CD4-positive, CD25-positive, alpha-beta regulatory T cell (primary cell): ENCODE data around the gene PLD6. TPM values are rescaled to one million over a fixed set of nuclear protein-coding genes. Genes with fewer than 3 reads are reported as not detected.
"Not testable (repeated sequence)": the region's sequence is repeated elsewhere in the genome, so short reads cannot be mapped to it uniquely, and the experiment has no call there.

Experiments used
- ATAC-seq, 2 donors: fragments of 150-1000 bp; cut with Tn5 transposase; one replicate each; pipeline ENCODE4 v1.10.0; 2021; ENCODE audit warnings: low read depth in 2 of 2, moderate number of reproducible peaks in 2 of 2, moderate library complexity in 1 of 2
- DNase-seq, 3 donors: peaks; one replicate each; pipeline versions ENCODE4 v3.0.0 to v3.0.0-alpha.2; 2012 to 2022; ENCODE audit warnings: mixed read lengths in 1 of 3
- H3K27ac ChIP-seq: one replicate; pipeline ENCODE4 v1.7.0; 2013; ENCODE audit warnings: mild to moderate bottlenecking, low read length; ENCODE audit not compliant: insufficient read depth, poor library complexity, severe bottlenecking
- H3K27me3 ChIP-seq: one replicate; pipeline ENCODE4 v1.7.0; 2013; ENCODE audit warnings: low read length; ENCODE audit not compliant: control insufficient read depth, insufficient read depth
- H3K36me3 ChIP-seq: one replicate; pipeline ENCODE4 v1.7.0; 2013; ENCODE audit warnings: mild to moderate bottlenecking, low read length, moderate library complexity; ENCODE audit not compliant: control insufficient read depth, insufficient read depth
- H3K4me1 ChIP-seq: 2 replicates; pipeline ENCODE4 v1.7.0; 2013; ENCODE audit warnings: mild to moderate bottlenecking, low read length; ENCODE audit not compliant: insufficient read depth, control insufficient read depth, poor library complexity, severe bottlenecking
- H3K4me3 ChIP-seq: one replicate; pipeline ENCODE4 v1.7.0; 2013; ENCODE audit warnings: low read depth, mild to moderate bottlenecking, low read length, moderate library complexity
- H3K9me3 ChIP-seq, 2 experiments: 1 replicate in 1 of 2; 2 replicates in 1 of 2; pipeline ENCODE4 v1.7.0; 2013; ENCODE audit warnings: low read length in 2 of 2, mild to moderate bottlenecking in 1 of 2, moderate library complexity in 1 of 2; ENCODE audit not compliant: control insufficient read depth in 2 of 2
- H3K27ac Mint-ChIP-seq, 3 donors: one replicate each; pipeline ENCODE4 v1.8.0; 2020 to 2022; ENCODE audit warnings: mild to moderate bottlenecking in 3 of 3, mixed read lengths in 3 of 3, moderate library complexity in 2 of 3
- H3K27me3 Mint-ChIP-seq: one replicate; pipeline ENCODE4 v1.8.0; 2022; ENCODE audit warnings: mild to moderate bottlenecking, mixed read lengths
- H3K36me3 Mint-ChIP-seq: one replicate; pipeline ENCODE4 v1.8.0; 2020; ENCODE audit warnings: mixed read lengths
- H3K4me1 Mint-ChIP-seq, 4 donors: one replicate each; pipeline ENCODE4 v1.8.0; 2020 to 2022; ENCODE audit warnings: mixed read lengths in 4 of 4, mild to moderate bottlenecking in 1 of 4
- H3K4me3 Mint-ChIP-seq, 4 donors: one replicate each; pipeline ENCODE4 v1.8.0; 2020 to 2022; ENCODE audit warnings: mild to moderate bottlenecking in 4 of 4, mixed read lengths in 4 of 4, moderate library complexity in 3 of 4
- H3K9me3 Mint-ChIP-seq, 7 donors: one replicate each; pipeline ENCODE4 v1.8.0; 2020 to 2022; ENCODE audit warnings: mixed read lengths in 7 of 7, mild to moderate bottlenecking in 3 of 7, moderate library complexity in 2 of 7
- polyA plus RNA-seq, 4 donors: library from polyadenylated mRNA; unstranded; fragments of 300-500 nt; fragmentation: Illumina TruSeq; gene quantifications; one replicate each; pipeline ENCODE4 v1.2.3, GENCODE V29; 2021
- total RNA-seq: library from RNA; stranded (reverse); gene quantifications from one replicate; pipeline ENCODE4 v1.2.3, GENCODE V29; 2022

The PLD6 gene
- total RNA-seq (9.4 TPM), polyA plus RNA-seq (10 to 100 TPM in 3 of 4 donors, 1 to 10 TPM in 1; 8.9 to 19.3 (median 16.0) TPM)

DNA sequence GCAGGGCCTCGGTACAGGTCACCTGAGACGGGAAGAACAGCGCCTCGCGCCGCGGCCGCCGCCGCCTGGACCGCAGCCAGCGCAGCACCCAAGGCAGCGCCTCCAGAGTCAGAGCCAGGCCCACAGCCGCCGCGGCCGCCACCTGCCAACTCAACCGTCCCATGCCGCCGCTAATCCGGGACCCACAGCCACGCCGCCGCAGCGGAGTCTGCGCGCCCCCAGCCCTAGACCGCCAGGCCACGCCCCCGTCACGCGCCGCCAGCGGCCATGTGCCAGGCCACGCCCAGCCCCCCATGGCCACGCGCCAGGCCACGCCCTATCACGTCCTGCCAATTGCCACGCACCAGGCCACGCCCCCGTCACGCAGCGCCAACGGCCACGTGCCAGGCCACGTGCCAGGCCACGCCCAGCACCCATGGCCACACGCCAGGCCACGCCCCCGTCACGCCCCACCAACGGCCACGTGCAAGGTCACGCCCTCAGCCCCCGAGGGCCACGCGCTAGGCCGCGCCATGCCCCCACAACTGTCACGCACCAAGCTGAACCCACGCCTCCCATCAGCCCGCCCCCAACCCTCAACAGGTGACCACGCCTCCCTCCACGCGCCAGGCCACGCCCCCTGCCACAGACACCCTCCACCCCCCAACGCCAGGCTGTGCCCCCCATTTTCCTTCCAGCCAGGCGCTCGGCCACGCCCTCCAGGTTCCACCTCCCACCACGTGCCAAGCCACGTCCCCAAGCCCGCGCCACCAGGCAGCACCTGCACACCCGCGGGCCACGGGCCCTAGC is at the start of gene PLD6:
Gene PLD6, minus strand, starts transcription at position 210 of the 789 bp plus-strand sequence. Its CDS starts 47 bp downstream, at position 163.
- Histone ChIP-seq H3K9me3 (no peaks in the 10 kb centered on the region), H3K27ac (peak within 1 kb of the TSS; percentile 76), H3K4me1 (peaks cover 26% of the 10 kb centered on the region), H3K4me3 (peak within 1 kb of the TSS; percentile 59), H3K27me3 (no peaks in the 10 kb centered on the region), H3K36me3 (peaks cover 13% of the 10 kb centered on the region)
- DNase-seq = peak; percentile 86 to 92 (median 88)
- H3K36me3 Mint-ChIP-seq = peaks cover 8% of the 10 kb centered on the region
- H3K4me3 Mint-ChIP-seq = peak within 1 kb of the TSS; percentile 89 to 96 (median 94)
- peak within 1 kb of the TSS; percentile 91 to 93 (median 92) for H3K27ac Mint-ChIP-seq
- peaks cover 0 to 39% (median 16%) of the 10 kb centered on the region in 4 donors for H3K4me1 Mint-ChIP-seq
- no peaks in the 10 kb centered on the region for H3K27me3 Mint-ChIP-seq
- H3K9me3 Mint-ChIP-seq = peaks cover 0 to 2% (median 0%) of the 10 kb centered on the region in 7 donors
- ATAC-seq = peak; percentile 77 to 80

DNA sequence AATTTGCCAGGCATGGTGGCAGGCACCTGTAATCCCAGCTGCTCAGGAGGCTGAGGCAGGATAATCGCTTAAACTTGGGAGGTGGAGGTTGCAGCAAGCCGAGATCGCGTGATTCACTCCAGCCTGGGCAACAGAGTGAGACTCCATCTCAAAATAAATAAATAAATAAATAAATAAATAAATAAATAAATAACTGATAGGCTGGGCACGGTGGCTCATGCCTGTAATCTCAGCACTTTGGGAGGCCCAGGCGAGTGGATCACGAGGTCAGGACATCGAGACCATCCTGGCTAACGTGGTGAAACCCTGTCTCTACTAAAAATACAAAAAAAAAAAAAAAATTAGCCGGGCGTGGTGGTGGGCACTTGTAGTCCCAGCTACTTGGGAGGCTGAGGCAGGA is 49.6 kb upstream of the PLD6 start:
- H3K4me1 Mint-ChIP-seq = peaks cover 5 to 11% (median 7%) of the 10 kb centered on the region in 4 donors
- H3K36me3 Mint-ChIP-seq = peaks cover 46% of the 10 kb centered on the region
- not testable (repeated sequence) for H3K27me3 ChIP-seq, DNase-seq, H3K9me3 ChIP-seq, H3K4me1 ChIP-seq, H3K27ac ChIP-seq, H3K27me3 Mint-ChIP-seq, H3K4me3 ChIP-seq, H3K27ac Mint-ChIP-seq, H3K9me3 Mint-ChIP-seq, ATAC-seq, H3K4me3 Mint-ChIP-seq
- H3K36me3 ChIP-seq = peaks cover 69% of the 10 kb centered on the region

GRCh38 chr17:17254036-17254435 is 47.9 kb upstream of the PLD6 start:
- H3K9me3 Mint-ChIP-seq = peaks cover 0 to 2% (median 0%) of the 10 kb centered on the region in 7 donors
- ATAC-seq (no peak), DNase-seq (no peak)
- no peak overlapping the region for H3K27ac Mint-ChIP-seq
- Histone ChIP-seq H3K27ac (no peak overlapping the region), H3K36me3 (peaks cover 60% of the 10 kb centered on the region), H3K4me1 (peaks cover 5% of the 10 kb centered on the region), H3K4me3 (no peak overlapping the region), H3K9me3 (no peaks in the 10 kb centered on the region), H3K27me3 (no peaks in the 10 kb centered on the region)
- H3K27me3 Mint-ChIP-seq = no peaks in the 10 kb centered on the region
- H3K36me3 Mint-ChIP-seq = peaks cover 37% of the 10 kb centered on the region
- peaks cover 5 to 11% (median 7%) of the 10 kb centered on the region in 4 donors for H3K4me1 Mint-ChIP-seq
- H3K4me3 Mint-ChIP-seq = no peak overlapping the region

GRCh38 chr17:17253406-17253805 is 47.3 kb upstream of the PLD6 start:
- no peaks in the 10 kb centered on the region for H3K27me3 ChIP-seq
- H3K27ac Mint-ChIP-seq = peak overlapping the region in 2 of 3 donors; percentile 69 to 92
- peaks cover 5% of the 10 kb centered on the region for H3K4me1 ChIP-seq
- H3K4me3 Mint-ChIP-seq = no peak overlapping the region
- no peaks in the 10 kb centered on the region for H3K9me3 ChIP-seq
- peak in 1 of 2 donors; percentile 45 for ATAC-seq
- peak in 1 of 3 donors; percentile 14 for DNase-seq
- peaks cover 3 to 11% (median 7%) of the 10 kb centered on the region in 4 donors for H3K4me1 Mint-ChIP-seq
- H3K27ac ChIP-seq = no peak overlapping the region
- no peak overlapping the region for H3K4me3 ChIP-seq
- peaks cover 58% of the 10 kb centered on the region for H3K36me3 ChIP-seq
- H3K27me3 Mint-ChIP-seq = no peaks in the 10 kb centered on the region
- peaks cover 0 to 2% (median 0%) of the 10 kb centered on the region in 7 donors for H3K9me3 Mint-ChIP-seq
- peaks cover 36% of the 10 kb centered on the region for H3K36me3 Mint-ChIP-seq

DNA sequence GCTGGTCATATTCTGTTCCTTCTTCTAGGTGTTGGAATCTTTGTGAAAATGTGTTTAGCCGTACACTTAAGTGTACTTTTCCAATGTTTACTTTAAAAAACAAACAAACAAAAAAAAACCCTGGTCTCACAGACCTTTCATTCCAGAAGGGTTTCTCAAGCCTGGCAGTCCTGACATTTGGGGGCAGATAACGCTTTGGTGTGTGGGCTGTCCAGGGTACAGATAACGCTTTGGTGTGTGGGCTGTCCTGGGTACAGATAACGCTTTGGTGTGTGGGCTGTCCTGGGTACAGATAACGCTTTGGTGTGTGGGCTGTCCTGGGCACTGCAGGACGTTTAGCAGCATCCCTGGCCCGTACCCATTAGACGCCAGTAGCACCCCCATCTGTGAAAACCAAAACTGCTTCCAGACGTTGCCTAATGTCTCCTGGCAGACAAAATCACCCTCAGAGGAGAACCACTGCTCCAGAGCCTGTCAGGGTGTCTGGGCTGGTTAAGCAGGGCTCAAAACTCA is 46.1 kb upstream of the PLD6 start:
- Mint-ChIP-seq H3K4me1 (peaks cover 3 to 11% (median 7%) of the 10 kb centered on the region in 4 donors), H3K4me3 (no peak overlapping the region), H3K36me3 (peaks cover 33% of the 10 kb centered on the region), H3K27me3 (no peaks in the 10 kb centered on the region), H3K27ac (no peak overlapping the region), H3K9me3 (peaks cover 0 to under 1% (median 0%) of the 10 kb centered on the region in 7 donors)
- no peaks in the 10 kb centered on the region for H3K9me3 ChIP-seq
- no peak for DNase-seq
- H3K27me3 ChIP-seq = no peaks in the 10 kb centered on the region
- H3K27ac ChIP-seq = no peak overlapping the region
- no peak for ATAC-seq
- peaks cover 62% of the 10 kb centered on the region for H3K36me3 ChIP-seq
- no peak overlapping the region for H3K4me3 ChIP-seq
- peaks cover 5% of the 10 kb centered on the region for H3K4me1 ChIP-seq

- peaks cover 40% of the 10 kb centered on the region for H3K36me3 ChIP-seq
Observed at GRCh38 chr17:17246879-17247278, 40.7 kb upstream of the PLD6 start.

GRCh38 chr17:17243163-17243562 is 37.0 kb upstream of the PLD6 start:
- H3K4me3 Mint-ChIP-seq = peak overlapping the region in 1 of 4 donors; percentile 6
- peak overlapping the region in 1 of 3 donors; percentile 64 for H3K27ac Mint-ChIP-seq

More at GRCh38 chr17:17246879-17247278, 40.7 kb upstream of the PLD6 start:
- Histone ChIP-seq H3K27me3 (no peaks in the 10 kb centered on the region), H3K4me1 (no peaks in the 10 kb centered on the region), H3K4me3 (no peak overlapping the region), H3K27ac (no peak overlapping the region), H3K9me3 (no peaks in the 10 kb centered on the region)
- Mint-ChIP-seq H3K27me3 (no peaks in the 10 kb centered on the region), H3K4me1 (peaks cover 0 to 3% (median 0%) of the 10 kb centered on the region in 4 donors), H3K4me3 (no peak overlapping the region), H3K36me3 (peaks cover 13% of the 10 kb centered on the region), H3K9me3 (no peaks in the 10 kb centered on the region), H3K27ac (peak overlapping the region in 2 of 3 donors; percentile 8 to 74)
- DNase-seq (no peak), ATAC-seq (no peak)

More at GRCh38 chr17:17243163-17243562, 37.0 kb upstream of the PLD6 start:
- Histone ChIP-seq H3K9me3 (no peaks in the 10 kb centered on the region), H3K36me3 (peaks cover 26% of the 10 kb centered on the region), H3K4me3 (no peak overlapping the region), H3K27me3 (no peaks in the 10 kb centered on the region), H3K27ac (no peak overlapping the region), H3K4me1 (no peaks in the 10 kb centered on the region)
- Mint-ChIP-seq H3K36me3 (peaks cover 8% of the 10 kb centered on the region), H3K4me1 (peaks cover 0 to 13% (median 7%) of the 10 kb centered on the region in 4 donors), H3K9me3 (no peaks in the 10 kb centered on the region), H3K27me3 (no peaks in the 10 kb centered on the region)
- ATAC-seq = no peak
- no peak for DNase-seq
